Stimulated activated naive CD8-positive, alpha-beta T cell treated with anti-CD3 and anti-CD28 coated beads, Interleukin-15, amount 100 ng/mL, for 72 hours (primary cell): Measurements from ENCODE around the gene SORCS1.

Experiments
- ATAC-seq: fragments of 150-1000 bp; cut with Tn5 transposase; 2 replicates; pipeline ENCODE4 v1.10.0; 2021; ENCODE audit warnings: mild to moderate bottlenecking, moderate library complexity
- DNase-seq, 2 donors: peaks; one replicate each; pipeline ENCODE4 v3.0.0; 2021 to 2022
- H3K27ac Mint-ChIP-seq, 2 donors: one replicate each; pipeline ENCODE4 v1.8.0; 2022; ENCODE audit warnings: mild to moderate bottlenecking in 2 of 2, mixed read lengths in 2 of 2, moderate library complexity in 2 of 2
- H3K27me3 Mint-ChIP-seq: one replicate; pipeline ENCODE4 v1.8.0; 2022; ENCODE audit warnings: mixed read lengths
- H3K4me1 Mint-ChIP-seq: one replicate; pipeline ENCODE4 v1.8.0; 2022; ENCODE audit warnings: mild to moderate bottlenecking, mixed read lengths
- H3K4me3 Mint-ChIP-seq, 2 donors: one replicate each; pipeline ENCODE4 v1.8.0; 2022; ENCODE audit warnings: mild to moderate bottlenecking in 2 of 2, mixed read lengths in 2 of 2, moderate library complexity in 1 of 2
- H3K9me3 Mint-ChIP-seq, 2 donors: one replicate each; pipeline ENCODE4 v1.8.0; 2022; ENCODE audit warnings: mixed read lengths in 2 of 2

Gene SORCS1

GRCh38 chr10:106626371-106626770 lies 538.1 kb downstream of the SORCS1 start:
- Mint-ChIP-seq H3K4me3 (no peak overlapping the region), H3K9me3 (no peaks in the 10 kb centered on the region), H3K4me1 (no peaks in the 10 kb centered on the region), H3K27ac (no peak overlapping the region), H3K27me3 (peaks cover 15% of the 10 kb centered on the region)
- DNase-seq (no peak), ATAC-seq (no peak)

- Mint-ChIP-seq H3K4me3 (no peak overlapping the region), H3K9me3 (no peaks in the 10 kb centered on the region), H3K27ac (no peak overlapping the region), H3K27me3 (peaks cover 15% of the 10 kb centered on the region), H3K4me1 (no peaks in the 10 kb centered on the region)
- no peak for DNase-seq
- no peak for ATAC-seq
These were observed 538.8 kb downstream of the SORCS1 start for GRCh38 chr10:106625751-106626150.

- peaks cover 0 to 9% of the 10 kb centered on the region in 2 donors for H3K9me3 Mint-ChIP-seq
- H3K27me3 Mint-ChIP-seq = peaks cover 7% of the 10 kb centered on the region
- ATAC-seq (no peak), DNase-seq (no peak)
- no peak overlapping the region for H3K27ac Mint-ChIP-seq
- no peak overlapping the region for H3K4me3 Mint-ChIP-seq
- no peaks in the 10 kb centered on the region for H3K4me1 Mint-ChIP-seq
These were observed 545.2 kb downstream of the SORCS1 start for GRCh38 chr10:106619346-106619745.

DNA sequence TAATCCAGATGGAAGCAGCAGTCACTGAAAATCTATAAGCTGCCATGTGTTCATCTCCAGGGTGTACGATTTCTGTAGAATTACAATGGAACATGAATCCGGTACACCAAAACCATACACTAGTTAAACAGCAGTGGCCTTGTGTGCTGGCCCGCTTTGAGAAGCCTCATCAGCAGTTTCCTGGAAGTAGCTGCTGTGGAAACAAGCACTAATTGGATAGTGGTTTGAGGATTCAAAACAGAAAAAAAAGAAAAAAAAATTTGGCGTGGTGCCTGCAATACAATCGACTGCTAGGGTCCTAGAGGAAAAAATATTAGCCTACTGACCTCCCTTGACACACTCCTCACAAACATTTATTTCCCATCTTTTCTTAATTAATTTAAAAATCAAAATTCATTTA lies 545.9 kb downstream of the SORCS1 start:
- H3K4me1 Mint-ChIP-seq = no peaks in the 10 kb centered on the region
- no peak overlapping the region for H3K4me3 Mint-ChIP-seq
- peaks cover 0 to 9% of the 10 kb centered on the region in 2 donors for H3K9me3 Mint-ChIP-seq
- ATAC-seq = no peak
- no peak for DNase-seq
- H3K27me3 Mint-ChIP-seq = peaks cover under 1% of the 10 kb centered on the region
- no peak overlapping the region for H3K27ac Mint-ChIP-seq

GRCh38 chr10:106615081-106615480 lies 549.4 kb downstream of the SORCS1 start:
- H3K27ac Mint-ChIP-seq = no peak overlapping the region
- H3K4me3 Mint-ChIP-seq = no peak overlapping the region
- no peaks in the 10 kb centered on the region for H3K27me3 Mint-ChIP-seq
- DNase-seq = no peak
- no peaks in the 10 kb centered on the region for H3K4me1 Mint-ChIP-seq
- no peak for ATAC-seq
- peaks cover 0 to 9% of the 10 kb centered on the region in 2 donors for H3K9me3 Mint-ChIP-seq

DNA sequence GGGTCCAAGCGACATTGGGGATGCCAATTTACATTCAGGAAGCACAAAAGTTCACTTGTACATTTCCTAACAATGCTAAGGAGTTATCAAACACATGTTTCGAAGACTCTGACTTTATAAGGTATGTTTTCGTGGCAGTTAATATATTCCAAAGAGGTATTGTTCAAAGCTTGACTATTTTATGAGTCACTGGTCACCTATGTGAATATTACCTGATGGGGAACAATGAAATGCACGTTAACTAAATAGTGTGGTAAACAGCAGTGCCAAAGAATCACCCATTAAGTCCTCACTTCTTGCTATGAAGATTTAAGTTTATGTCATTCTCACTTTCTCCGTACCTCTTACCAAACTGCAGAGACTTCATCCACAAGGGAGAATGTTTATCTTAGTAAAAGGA lies 550.2 kb downstream of the SORCS1 start:
- no peak for DNase-seq
- ATAC-seq = no peak
- no peaks in the 10 kb centered on the region for H3K4me1 Mint-ChIP-seq
- no peaks in the 10 kb centered on the region for H3K27me3 Mint-ChIP-seq
- H3K4me3 Mint-ChIP-seq = no peak overlapping the region
- H3K27ac Mint-ChIP-seq = no peak overlapping the region
- peaks cover 0 to 9% of the 10 kb centered on the region in 2 donors for H3K9me3 Mint-ChIP-seq

DNA sequence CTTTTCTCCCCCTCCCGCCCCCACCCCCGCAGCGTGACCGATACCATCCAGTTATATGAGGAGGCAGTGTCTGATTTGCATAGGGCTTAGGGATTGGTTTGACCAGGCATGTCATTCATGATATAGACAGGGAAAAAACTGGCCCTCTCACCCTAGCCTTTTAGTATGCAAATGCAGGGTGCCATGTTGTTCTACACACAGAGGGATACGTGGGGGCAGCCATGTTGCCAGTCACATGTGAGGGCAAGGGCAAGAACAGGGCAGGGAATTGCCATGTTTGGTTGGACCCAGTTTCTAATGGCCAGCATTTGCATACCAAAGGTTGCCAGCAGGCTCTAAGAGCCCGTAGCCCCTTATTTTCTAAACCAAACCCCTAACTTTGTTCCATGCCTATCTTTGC lies 552.1 kb downstream of the SORCS1 start:
- H3K9me3 Mint-ChIP-seq = peaks cover 0 to 4% of the 10 kb centered on the region in 2 donors
- no peak for ATAC-seq
- H3K4me3 Mint-ChIP-seq = no peak overlapping the region
- no peak overlapping the region for H3K27ac Mint-ChIP-seq
- H3K27me3 Mint-ChIP-seq = no peaks in the 10 kb centered on the region
- no peak for DNase-seq
- H3K4me1 Mint-ChIP-seq = no peaks in the 10 kb centered on the region

DNA sequence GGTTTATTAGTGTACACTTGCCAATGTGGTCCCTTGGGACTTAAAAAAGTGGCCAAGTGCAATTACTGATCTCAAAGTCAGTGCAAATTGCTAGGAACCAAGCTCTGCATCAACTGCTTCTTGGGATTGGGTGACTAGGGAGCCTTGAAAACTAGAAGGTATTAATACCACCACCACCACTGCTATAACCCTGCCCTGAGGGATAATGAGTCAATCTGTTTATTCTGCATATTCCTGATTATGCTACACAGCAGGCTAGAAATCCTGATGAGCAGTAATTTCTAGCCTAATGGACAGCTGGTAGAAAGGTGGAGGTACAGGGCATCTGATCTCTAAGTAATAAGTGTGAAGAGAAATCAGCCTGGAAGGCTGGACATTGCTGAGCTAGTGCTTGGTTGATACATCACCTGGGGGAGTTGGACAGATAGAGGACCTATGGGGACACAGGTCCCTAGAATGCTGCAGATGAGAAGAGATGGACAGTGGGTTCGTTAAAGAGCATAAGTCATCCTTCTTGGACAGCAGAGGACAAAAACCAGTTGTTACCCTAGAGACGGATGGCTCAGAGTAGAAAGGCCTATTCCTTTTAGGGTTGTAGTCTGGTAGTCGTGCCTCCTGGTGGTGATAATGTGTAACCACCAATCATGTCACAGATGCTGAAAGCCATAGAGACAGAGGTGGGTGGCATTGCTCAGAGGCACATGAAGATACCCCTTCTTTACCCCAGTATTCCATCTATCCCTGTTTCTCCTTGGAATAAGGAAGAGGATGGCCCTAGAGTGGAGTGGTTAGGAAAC lies 554.8 kb downstream of the SORCS1 start:
- H3K4me1 Mint-ChIP-seq = no peaks in the 10 kb centered on the region
- H3K4me3 Mint-ChIP-seq = no peak overlapping the region
- DNase-seq = no peak
- H3K27me3 Mint-ChIP-seq = no peaks in the 10 kb centered on the region
- no peak for ATAC-seq
- no peak overlapping the region for H3K27ac Mint-ChIP-seq
- H3K9me3 Mint-ChIP-seq = peaks cover 0 to 2% of the 10 kb centered on the region in 2 donors

DNA sequence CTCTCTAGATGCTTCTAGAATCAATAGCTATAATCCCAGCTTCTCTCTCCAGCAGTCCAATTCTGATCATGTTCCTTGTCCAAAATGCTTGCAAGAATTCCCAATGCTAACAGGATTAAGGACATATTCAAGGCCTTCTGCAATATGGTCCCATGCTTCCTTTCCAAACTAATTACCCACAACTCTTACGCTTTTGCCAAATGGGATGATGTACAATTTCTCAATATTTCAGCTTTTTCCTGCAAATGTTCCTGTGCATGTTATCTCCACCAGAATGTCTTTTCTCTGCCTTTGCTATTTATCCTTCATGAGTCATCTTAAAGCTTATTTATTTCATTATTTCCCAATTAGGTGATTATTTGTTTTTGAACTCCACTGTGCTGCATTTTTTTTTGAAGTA lies 556.4 kb downstream of the SORCS1 start:
- DNase-seq (no peak), ATAC-seq (no peak)
- Mint-ChIP-seq H3K27me3 (no peaks in the 10 kb centered on the region), H3K9me3 (peaks cover 0 to 3% of the 10 kb centered on the region in 2 donors), H3K27ac (no peak overlapping the region), H3K4me1 (no peaks in the 10 kb centered on the region), H3K4me3 (no peak overlapping the region)

GRCh38 chr10:106595281-106595680 lies 569.2 kb downstream of the SORCS1 start:
- Mint-ChIP-seq H3K4me3 (no peak overlapping the region), H3K4me1 (no peaks in the 10 kb centered on the region), H3K27ac (no peak overlapping the region), H3K27me3 (no peaks in the 10 kb centered on the region), H3K9me3 (peaks cover 0 to 7% of the 10 kb centered on the region in 2 donors)
- ATAC-seq (no peak), DNase-seq (no peak)

GRCh38 chr10:106593876-106594275 lies 570.6 kb downstream of the SORCS1 start:
- ATAC-seq (no peak), DNase-seq (no peak)
- no peaks in the 10 kb centered on the region for H3K27me3 Mint-ChIP-seq
- no peak overlapping the region for H3K27ac Mint-ChIP-seq
- no peaks in the 10 kb centered on the region for H3K4me1 Mint-ChIP-seq
- H3K4me3 Mint-ChIP-seq = no peak overlapping the region
- H3K9me3 Mint-ChIP-seq = peaks cover 0 to 7% of the 10 kb centered on the region in 2 donors

DNA sequence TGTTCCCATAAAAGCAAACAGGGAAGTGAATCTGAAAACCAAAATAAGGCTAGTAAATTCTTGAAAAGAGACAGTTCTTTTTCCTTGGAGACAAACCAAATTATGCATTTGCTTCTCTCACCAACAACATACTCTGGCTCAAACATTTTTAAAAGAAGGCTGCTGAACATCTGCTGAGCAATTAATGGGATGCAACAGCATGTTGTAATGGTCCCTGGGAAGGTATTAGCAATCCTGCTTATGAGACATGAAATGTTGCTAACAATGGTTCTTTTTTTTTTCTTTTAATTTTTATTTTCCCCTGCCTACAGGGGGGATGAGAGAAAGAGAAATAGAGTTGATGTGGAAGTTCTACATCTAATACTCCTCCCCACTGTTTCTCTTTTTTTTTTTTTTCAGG lies 572.1 kb downstream of the SORCS1 start:
- Mint-ChIP-seq H3K9me3 (peaks cover 0 to 7% of the 10 kb centered on the region in 2 donors), H3K4me1 (no peaks in the 10 kb centered on the region), H3K27me3 (no peaks in the 10 kb centered on the region), H3K4me3 (no peak overlapping the region), H3K27ac (no peak overlapping the region)
- ATAC-seq (no peak), DNase-seq (no peak)

- Mint-ChIP-seq H3K4me3 (no peak overlapping the region), H3K27ac (no peak overlapping the region), H3K9me3 (peaks cover 0 to 10% of the 10 kb centered on the region in 2 donors), H3K4me1 (no peaks in the 10 kb centered on the region), H3K27me3 (no peaks in the 10 kb centered on the region)
- DNase-seq = no peak
- no peak for ATAC-seq
These were observed 582.2 kb downstream of the SORCS1 start for GRCh38 chr10:106582291-106582690.

- H3K27me3 Mint-ChIP-seq = peaks cover 13% of the 10 kb centered on the region
- H3K4me3 Mint-ChIP-seq = no peak overlapping the region
- no peak overlapping the region for H3K27ac Mint-ChIP-seq
- H3K4me1 Mint-ChIP-seq = no peaks in the 10 kb centered on the region
- peaks cover 0 to 11% of the 10 kb centered on the region in 2 donors for H3K9me3 Mint-ChIP-seq
- DNase-seq (no peak), ATAC-seq (no peak)
These were observed 586.8 kb downstream of the SORCS1 start for GRCh38 chr10:106577756-106578155.

- Mint-ChIP-seq H3K4me1 (no peaks in the 10 kb centered on the region), H3K27me3 (peaks cover 13% of the 10 kb centered on the region), H3K27ac (no peak overlapping the region), H3K9me3 (peaks cover 0 to 11% of the 10 kb centered on the region in 2 donors), H3K4me3 (no peak overlapping the region)
- no peak for ATAC-seq
- DNase-seq = no peak
These were observed 587.2 kb downstream of the SORCS1 start for GRCh38 chr10:106577266-106577665.

DNA sequence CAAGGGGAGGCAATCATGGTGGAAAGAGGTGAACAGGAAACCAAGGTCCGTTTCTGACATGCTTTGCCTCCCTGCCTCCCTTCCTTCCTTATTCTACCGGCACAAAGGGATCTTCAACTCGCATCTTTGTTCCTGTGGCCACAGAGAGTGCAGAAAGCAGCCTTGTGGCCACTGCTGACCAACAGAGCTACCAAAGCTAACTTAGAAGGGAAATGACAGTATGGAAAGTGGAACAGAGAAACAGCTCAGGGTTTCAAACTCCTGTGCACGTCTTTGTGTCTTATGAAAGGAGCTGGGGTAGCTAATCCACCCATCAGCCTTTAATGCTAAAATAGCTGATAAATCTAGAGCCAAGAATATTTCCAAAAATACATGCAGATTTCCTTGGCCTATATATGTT lies 588.0 kb downstream of the SORCS1 start:
- Mint-ChIP-seq H3K9me3 (peaks cover 0 to 11% of the 10 kb centered on the region in 2 donors), H3K27me3 (peaks cover 13% of the 10 kb centered on the region), H3K4me1 (no peaks in the 10 kb centered on the region), H3K27ac (no peak overlapping the region), H3K4me3 (no peak overlapping the region)
- no peak for ATAC-seq
- DNase-seq = no peak

DNA sequence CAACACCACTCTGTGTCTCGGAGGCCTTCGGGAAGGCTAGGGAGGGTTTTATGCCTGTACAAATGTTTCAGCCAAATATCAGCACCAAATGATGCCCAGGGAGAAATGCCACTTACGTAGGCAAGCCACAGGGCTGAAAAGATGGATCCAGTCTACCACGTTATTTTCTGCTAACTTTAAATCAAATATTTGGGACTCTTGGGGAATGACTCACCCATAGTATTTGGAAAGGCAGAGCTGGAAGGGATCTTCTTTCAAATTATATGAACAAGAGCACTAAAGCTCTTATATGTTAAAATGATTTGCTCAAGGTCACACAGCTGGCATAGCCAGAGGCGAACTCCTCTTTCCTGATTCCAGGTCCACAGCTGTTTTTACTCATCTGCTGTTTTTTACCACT lies 591.4 kb downstream of the SORCS1 start:
- no peaks in the 10 kb centered on the region for H3K4me1 Mint-ChIP-seq
- ATAC-seq = no peak
- H3K9me3 Mint-ChIP-seq = peaks cover 0 to 11% of the 10 kb centered on the region in 2 donors
- peaks cover 13% of the 10 kb centered on the region for H3K27me3 Mint-ChIP-seq
- H3K27ac Mint-ChIP-seq = peak overlapping the region in 1 of 2 donors; percentile 54
- DNase-seq = no peak
- H3K4me3 Mint-ChIP-seq = no peak overlapping the region
